HL-60/S4 (cell line): Measurements from ENCODE around the gene MISFA.
"Not testable (repeated sequence)": the region's sequence is repeated elsewhere in the genome, so short reads cannot be mapped to it uniquely, and the experiment has no call there.

ENCODE experiments used
- in situ Hi-C: fragments of 300-500 bp; cut with MboI; formaldehyde crosslinking; loops from 2 replicates; pipeline ENCODE4 v1.14.3; 2022; ENCODE audit warnings: low sequenced_read_pairs

MISFA gene

GRCh38 chr11:18599739-18600230 lies at the start of gene MISFA:
Gene MISFA, plus strand, starts transcription at chr11:18599789. Its CDS starts 140 bp downstream, at chr11:18599929.
- in situ Hi-C loops: no loop called here

DNA sequence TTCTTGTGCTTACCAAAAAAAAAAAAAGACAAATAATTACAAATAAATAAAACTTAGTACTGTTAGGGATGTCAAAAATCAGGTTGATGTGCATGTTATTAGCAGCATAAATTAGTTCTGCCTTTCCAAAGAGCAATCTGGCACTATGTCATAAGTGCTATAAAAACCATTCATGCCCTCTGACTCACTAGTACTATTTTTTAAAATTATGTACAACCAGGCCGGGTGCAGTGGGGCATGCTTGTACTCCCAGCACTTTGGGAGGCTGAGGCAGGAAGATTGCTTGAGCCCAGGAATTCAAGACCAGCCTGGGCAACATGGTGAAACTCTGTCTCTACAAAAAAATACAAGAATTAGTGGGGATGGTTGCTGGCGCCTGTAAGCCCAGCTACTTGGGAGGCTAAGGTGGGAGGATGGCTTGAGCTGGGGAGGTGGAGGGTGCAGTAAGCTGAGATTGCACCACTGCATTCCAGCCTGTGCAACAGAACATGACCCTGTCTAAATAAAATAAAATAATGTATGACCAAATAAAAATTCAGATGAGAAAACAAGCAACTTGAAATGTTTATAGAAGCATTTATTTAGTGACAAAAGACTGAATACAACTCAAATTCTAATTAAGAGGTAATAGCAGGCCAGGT lies 36.4 kb upstream of the MISFA start:
- in situ Hi-C loops: no loop called here

GRCh38 chr11:18564149-18564548 lies 35.4 kb upstream of the MISFA start:
- in situ Hi-C loops: no loop called here

DNA sequence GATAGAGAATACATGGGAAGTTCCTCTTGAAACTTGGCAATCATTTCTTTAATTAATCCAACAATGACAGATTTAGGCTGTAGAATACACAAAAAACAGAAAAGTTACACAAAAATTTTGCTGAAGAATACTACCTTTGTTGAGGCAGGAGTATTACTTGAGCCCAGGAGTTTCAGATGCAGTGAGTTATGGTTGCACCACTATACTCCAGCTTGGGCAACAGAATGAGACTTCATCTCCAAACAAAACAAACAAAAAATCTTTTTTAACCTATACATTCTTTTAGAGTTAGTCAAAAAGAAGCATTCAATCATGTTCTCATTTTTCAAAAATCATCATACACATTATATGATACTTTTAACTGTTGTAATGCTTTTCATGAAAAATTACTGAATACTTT lies 33.2 kb upstream of the MISFA start:
- in situ Hi-C loops: no loop called here

DNA sequence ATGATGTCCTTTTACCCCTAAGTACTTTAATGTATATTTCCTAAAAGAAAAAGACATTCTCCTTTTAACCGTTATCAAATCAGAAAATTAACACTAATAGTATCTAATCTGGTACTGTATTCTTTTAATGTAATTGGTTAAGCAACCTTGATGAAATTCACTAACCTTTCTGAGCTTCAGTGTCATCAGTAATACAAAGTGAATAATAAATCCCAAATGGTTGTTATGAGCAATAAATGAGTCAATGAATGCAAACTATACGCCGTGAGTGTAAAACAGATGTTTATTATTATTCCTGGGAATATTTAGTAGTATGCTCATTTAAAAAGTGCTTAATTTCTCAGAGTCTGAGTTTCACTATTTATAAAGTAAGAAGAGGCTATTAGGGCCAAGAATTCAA lies 32.5 kb upstream of the MISFA start:
- in situ Hi-C loops: no loop called here

DNA sequence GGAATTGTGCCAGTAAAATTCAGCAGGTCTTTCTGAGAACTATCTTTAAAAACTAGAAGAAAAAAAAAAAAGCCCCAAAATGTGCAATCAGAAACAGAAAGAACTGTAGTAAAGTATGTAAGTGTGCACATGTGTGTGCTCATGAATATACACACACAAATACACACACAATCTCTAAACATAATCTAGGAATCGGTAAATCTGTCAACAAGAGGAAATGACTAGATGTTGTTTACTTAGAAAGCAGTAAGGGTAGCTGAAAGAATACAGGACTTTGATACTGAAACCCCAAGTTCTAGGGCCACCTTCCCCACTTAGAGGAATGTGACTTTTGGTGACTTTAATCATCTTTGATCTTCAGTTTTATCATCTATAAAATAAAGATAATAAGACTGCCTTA lies 24.2 kb upstream of the MISFA start:
- in situ Hi-C loops: no loop called here

DNA sequence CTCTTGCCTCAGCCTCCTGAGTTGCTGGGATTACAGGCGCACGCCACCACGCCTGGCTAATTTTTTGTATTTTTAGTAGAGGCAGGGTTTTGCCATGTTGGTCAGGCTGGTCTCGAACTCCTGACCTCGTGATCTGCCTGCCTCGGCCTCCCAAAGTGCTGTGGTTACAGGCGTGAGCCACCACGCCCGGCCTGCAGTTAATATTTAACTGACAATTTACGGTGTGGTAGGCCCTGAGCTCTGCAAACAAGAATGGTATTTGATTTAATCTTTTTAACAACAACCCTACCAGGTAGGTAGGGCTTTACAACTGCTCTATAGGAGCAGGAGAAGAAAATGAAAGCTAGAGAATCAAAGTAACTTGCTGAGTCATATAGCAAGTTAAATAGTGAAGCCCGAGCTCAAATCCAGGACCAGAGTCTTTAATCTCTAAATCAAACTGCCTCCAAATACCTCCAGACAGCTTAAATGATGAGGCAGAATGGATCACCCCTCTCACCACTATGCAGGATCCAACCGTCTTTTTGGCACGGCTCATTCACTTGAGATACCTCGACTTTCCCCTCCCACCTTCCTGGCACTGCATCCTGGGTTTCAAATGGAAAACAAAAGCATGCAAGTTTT lies 20.5 kb upstream of the MISFA start:
- in situ Hi-C loops: no loop called here

DNA sequence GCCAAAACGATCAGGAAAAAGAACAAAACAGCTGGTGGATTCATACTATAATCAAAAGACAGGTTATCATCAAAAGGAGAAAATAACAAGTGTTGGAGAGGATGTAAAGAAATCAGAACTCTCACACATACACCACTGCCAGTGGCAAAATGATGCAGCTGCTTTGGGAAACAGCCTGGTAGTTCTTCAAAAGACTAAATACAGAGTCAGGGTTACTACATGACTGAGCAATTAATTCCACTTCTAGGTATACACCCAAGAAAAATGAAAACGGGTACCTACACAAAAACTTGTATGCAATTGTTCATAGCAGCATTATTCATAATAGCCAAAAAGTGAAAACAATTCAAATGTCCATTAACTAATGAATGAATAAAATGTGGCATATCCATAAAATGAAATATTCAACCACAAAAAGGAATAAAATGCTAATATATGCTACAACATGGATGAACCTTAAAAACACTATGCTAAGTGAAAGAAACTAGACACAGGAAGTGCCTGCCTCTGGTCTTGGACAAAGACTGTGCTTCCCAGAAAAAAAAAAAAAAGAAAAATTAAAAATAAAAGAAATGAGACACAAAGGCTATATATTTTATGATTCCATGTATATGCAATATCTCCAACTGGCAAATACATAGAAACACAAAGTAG lies 19.3 kb upstream of the MISFA start:
- in situ Hi-C loops: no loop called here

- in situ Hi-C loops: no loop called here
These were observed 17.8 kb upstream of the MISFA start for GRCh38 chr11:18581825-18582224.

- in situ Hi-C loops: no loop called here
These were observed 11.0 kb upstream of the MISFA start, which contains the start of gene UEVLD for GRCh38 chr11:18588297-18589252. Gene UEVLD, minus strand, starts transcription at chr11:18588734. Its CDS starts 80 bp downstream, at chr11:18588654.

- in situ Hi-C loops: no loop called here
These were observed 9.0 kb upstream of the MISFA start for GRCh38 chr11:18590571-18590970.

DNA sequence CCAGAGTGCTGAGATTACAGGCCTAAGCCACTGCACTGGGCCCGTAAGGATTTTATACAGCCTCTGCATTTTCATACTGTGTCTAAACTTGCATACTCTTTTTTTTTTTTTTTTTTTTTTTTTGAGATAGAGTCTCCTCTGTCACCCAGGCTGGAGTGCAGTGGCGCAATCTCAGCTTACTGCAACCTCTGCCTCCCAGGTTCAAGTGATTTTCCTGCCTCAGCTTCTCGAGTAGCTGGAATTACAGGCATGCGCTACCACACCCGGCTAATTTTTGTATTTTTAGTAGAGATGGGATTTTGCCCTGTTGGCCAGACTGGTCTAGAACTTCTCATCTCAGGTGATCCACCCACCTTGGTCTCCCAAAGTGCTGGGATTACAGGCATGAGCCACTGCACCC lies 5.5 kb upstream of the MISFA start:
- in situ Hi-C loops: not testable (repeated sequence)

- in situ Hi-C loops: no loop called here
These were observed 4.4 kb upstream of the MISFA start for GRCh38 chr11:18594999-18595749.

GRCh38 chr11:18600915-18601569 lies 1.5 kb downstream of the MISFA start:
- in situ Hi-C loops: no loop called here

- in situ Hi-C loops: no loop called here
These were observed 8.8 kb downstream of the MISFA start for GRCh38 chr11:18608376-18608775.

DNA sequence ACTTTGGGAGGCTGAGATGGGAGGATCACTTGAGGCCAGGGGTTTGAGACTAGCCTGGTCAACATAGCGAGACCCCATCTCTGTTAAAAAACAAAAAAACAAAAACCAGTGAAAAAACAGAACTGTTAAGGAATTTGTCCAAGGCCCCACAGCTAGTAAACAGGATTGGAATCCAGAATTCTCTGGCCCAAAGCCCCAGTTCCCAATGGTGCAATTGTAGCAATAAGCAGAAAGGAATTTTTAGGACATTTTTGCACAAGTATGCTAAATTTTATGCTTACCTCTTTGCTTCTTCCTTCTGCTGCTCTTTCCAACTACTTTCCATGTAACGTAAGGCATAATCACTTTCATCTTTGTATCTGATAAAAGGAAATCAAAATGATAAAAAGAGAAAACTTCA lies 11.6 kb downstream of the MISFA start:
- in situ Hi-C loops: no loop called here

DNA sequence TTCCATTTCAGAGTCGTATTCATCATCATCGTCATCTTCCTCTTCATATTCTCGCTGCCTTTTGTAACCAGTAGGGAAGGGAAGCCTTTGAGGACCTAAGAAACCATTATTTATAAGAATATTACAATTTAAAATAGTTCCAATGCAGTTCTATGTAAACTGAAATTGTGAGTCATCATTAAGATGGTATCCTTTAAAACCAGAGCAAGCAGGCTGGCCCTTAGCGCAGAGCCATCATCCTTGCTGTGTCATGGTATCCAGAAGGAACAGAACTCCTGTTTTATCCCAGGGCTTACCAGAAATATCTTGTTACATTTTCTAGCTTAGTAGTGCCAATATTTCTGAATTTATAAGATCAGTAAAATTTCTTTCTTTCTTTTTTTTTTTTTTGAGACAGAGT lies 12.8 kb downstream of the MISFA start:
- in situ Hi-C loops: no loop called here

DNA sequence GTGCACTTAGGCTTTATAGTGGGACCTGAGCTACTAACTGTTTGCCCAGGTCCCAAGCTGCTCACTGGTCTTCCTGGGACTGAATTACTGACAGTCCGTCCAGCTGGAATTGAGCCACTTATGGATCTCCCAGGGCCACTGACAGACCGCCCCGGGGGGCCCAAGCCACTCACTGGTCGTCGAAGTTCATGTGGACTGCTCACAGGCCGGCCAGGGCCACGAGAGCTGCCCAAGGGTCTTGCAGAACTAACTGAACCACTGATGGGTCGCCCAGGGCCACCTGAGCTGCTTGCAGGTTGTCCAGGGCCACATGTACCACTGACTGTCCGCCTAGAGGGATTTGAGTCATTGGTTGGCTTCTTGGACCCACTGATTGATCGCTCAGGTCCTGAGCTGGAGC lies 15.1 kb downstream of the MISFA start:
- in situ Hi-C loops: no loop called here

DNA sequence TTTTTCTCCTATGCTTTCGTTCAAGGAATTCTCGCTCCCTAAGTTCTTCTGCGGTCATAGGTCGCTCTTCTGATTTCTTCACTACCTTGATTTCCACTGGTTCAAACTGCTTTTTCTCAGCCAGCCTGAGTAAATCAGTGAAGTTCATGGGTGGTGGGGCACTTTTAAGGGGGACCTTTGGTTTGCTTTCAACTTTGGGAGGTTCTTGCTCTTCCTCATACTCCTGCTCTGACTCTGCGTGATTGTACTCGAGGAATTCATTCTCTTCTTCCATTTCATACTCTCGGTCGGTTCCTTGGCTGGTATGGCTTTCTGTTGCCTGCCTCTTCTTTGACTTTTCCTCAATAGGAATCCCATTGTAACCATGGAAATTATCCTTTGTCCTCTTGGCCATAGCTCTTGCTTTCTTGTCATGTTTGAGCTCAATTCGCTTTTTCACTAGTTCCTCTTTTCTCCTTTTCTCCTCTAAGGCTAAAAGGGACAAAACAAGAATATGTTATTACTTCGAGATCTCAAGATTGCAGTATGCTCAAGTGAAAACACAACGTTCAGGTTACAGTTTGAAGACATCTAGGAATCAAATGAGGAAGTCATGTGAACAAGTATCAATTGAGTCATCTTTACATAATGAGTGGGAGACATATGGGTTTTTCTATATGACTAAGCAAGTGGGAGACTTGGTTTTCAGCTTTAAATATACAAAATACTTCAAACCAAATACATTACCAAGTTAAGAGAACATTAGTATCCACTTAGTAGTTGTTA lies 16.2 kb downstream of the MISFA start:
- in situ Hi-C loops: no loop called here
